Measurements from ENCODE around the gene MS4A4A. TPM values are rescaled to one million over a fixed set of nuclear protein-coding genes. Genes with fewer than 3 reads are reported as not detected.

The MS4A4A gene
- total and polyA plus RNA-seq, 2 donors (not counting 1 experiment from before 2014, with no cell fraction given), result 0.72 to 0.99 TPM

DNA sequence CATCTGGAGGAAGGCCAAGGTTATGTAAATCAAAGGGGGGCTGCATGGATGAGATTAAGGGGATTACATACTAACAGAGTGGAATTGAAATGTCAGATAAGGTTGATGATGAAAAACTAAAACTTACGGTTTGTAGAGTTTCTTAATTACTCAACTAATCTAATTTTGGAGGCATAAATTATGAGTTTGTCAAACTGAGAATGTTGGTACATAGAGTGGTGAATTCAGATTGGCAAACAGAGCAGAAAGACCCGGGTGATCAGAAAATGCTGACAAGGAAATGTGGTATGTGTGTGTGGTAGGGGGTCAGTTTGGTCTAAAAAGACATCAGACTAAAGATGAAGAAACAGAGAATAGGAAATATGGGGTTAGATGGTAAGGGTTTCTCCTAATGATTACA is 57.6 kb downstream of the MS4A4A start:
- no peaks in the 10 kb centered on the region for H3K9me3 ChIP-seq (ENCODE audit: control extremely low read depth in 1 of 3, control insufficient read depth in 2 of 3, insufficient read depth in 1 of 3, low read length in 2 of 3)
- POLR2A ChIA-PET, result no interaction called here
- H3K36me3 ChIP-seq (replicated peaks in 1 of 2; ENCODE audit: control extremely low read depth in 1 of 2, control insufficient read depth in 1 of 2, extremely low read depth in 1 of 2, insufficient read depth in 2 of 2, low read length in 1 of 2), result no peaks in the 10 kb centered on the region
- H3K4me1 ChIP-seq (ENCODE audit: control insufficient read depth in 2 of 2, insufficient read depth in 2 of 2, low read length in 2 of 2), result peaks cover 9 to 12% of the 10 kb centered on the region in 2 donors
- 80% methylated on average over 1 of the region's 2 CpGs for WGBS (ENCODE audit: insufficient coverage)
- H3K27me3 Mint-ChIP-seq, result no peaks in the 10 kb centered on the region
- H3K4me3 Mint-ChIP-seq, result no peak overlapping the region
- no peak overlapping the region for H2AFZ ChIP-seq (ENCODE audit: insufficient read depth, low read depth, low read length, poor library complexity, severe bottlenecking)
- no peak overlapping the region for H3K9ac ChIP-seq (ENCODE audit: low read length)
- H3K4me1 Mint-ChIP-seq, result peaks cover 13% of the 10 kb centered on the region
- H3K27ac Mint-ChIP-seq, result no peak overlapping the region
- no peaks in the 10 kb centered on the region for H3K9me3 Mint-ChIP-seq (ENCODE audit: insufficient read depth)
- no peak overlapping the region for H3K4me2 ChIP-seq (replicated peaks; ENCODE audit: low read depth, low read length, poor library complexity, severe bottlenecking)
- no peaks in the 10 kb centered on the region for H3K79me2 ChIP-seq (ENCODE audit: control insufficient read depth, insufficient read depth, low read length)
- intact Hi-C loops (cut with micrococcal nuclease), result no loop called here
- no peak overlapping the region for H3K4me3 ChIP-seq (ENCODE audit: control extremely low read depth in 1 of 5, extremely low read depth in 1 of 5, insufficient read depth in 1 of 5, low read depth in 2 of 5, low read length in 4 of 5)
- CTCF ChIA-PET, result interaction anchor here (0.6 to 1.2 kb wide), 2 partner anchors 9 to 297 kb away, joined by 3 read pairs; no protein-coding TSS in a partner anchor
- no peak overlapping the region for H3K27ac ChIP-seq (ENCODE audit: low read length in 2 of 2)
- TF ChIP-seq, protein P1, sequence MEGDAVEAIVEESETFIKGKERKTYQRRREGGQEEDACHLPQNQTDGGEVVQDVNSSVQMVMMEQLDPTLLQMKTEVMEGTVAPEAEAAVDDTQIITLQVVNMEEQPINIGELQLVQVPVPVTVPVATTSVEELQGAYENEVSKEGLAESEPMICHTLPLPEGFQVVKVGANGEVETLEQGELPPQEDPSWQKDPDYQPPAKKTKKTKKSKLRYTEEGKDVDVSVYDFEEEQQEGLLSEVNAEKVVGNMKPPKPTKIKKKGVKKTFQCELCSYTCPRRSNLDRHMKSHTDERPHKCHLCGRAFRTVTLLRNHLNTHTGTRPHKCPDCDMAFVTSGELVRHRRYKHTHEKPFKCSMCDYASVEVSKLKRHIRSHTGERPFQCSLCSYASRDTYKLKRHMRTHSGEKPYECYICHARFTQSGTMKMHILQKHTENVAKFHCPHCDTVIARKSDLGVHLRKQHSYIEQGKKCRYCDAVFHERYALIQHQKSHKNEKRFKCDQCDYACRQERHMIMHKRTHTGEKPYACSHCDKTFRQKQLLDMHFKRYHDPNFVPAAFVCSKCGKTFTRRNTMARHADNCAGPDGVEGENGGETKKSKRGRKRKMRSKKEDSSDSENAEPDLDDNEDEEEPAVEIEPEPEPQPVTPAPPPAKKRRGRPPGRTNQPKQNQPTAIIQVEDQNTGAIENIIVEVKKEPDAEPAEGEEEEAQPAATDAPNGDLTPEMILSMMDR (IDR thresholded peaks at IDR 0.05), result no peak
- TF ChIP-seq EZH2 (IDR thresholded peaks at IDR 0.05; ENCODE audit: borderline replicate concordance, insufficient read depth, low read depth, low read length, poor library complexity, severe bottlenecking), result no peak
- DNase-seq (no peak), ATAC-seq (ENCODE audit: low read depth) (no peak)
- H3K27me3 ChIP-seq (replicated peaks in 1 of 4; ENCODE audit: control extremely low read depth in 1 of 4, control insufficient read depth in 3 of 4, insufficient read depth in 4 of 4, low read length in 3 of 4), result no peaks in the 10 kb centered on the region
- no peaks in the 10 kb centered on the region for H4K20me1 ChIP-seq (ENCODE audit: control insufficient read depth, insufficient read depth, low read length, poor library complexity, severe bottlenecking)

- H3K27ac Mint-ChIP-seq, result no peak overlapping the region
- ATAC-seq (ENCODE audit: low read depth) (no peak), DNase-seq (no peak)
- Histone ChIP-seq H3K27ac (ENCODE audit: low read length in 2 of 2) (no peak overlapping the region), H3K4me1 (ENCODE audit: control insufficient read depth in 2 of 2, insufficient read depth in 2 of 2, low read length in 2 of 2) (peaks cover 9 to 12% of the 10 kb centered on the region in 2 donors), H3K36me3 (replicated peaks in 1 of 2; ENCODE audit: control extremely low read depth in 1 of 2, control insufficient read depth in 1 of 2, extremely low read depth in 1 of 2, insufficient read depth in 2 of 2, low read length in 1 of 2) (no peaks in the 10 kb centered on the region), H3K4me3 (ENCODE audit: control extremely low read depth in 1 of 5, extremely low read depth in 1 of 5, insufficient read depth in 1 of 5, low read depth in 2 of 5, low read length in 4 of 5) (no peak overlapping the region), H3K4me2 (replicated peaks; ENCODE audit: low read depth, low read length, poor library complexity, severe bottlenecking) (no peak overlapping the region), H4K20me1 (ENCODE audit: control insufficient read depth, insufficient read depth, low read length, poor library complexity, severe bottlenecking) (no peaks in the 10 kb centered on the region), H2AFZ (ENCODE audit: insufficient read depth, low read depth, low read length, poor library complexity, severe bottlenecking) (no peak overlapping the region), H3K9me3 (ENCODE audit: control extremely low read depth in 1 of 3, control insufficient read depth in 2 of 3, insufficient read depth in 1 of 3, low read length in 2 of 3) (no peaks in the 10 kb centered on the region), H3K9ac (ENCODE audit: low read length) (no peak overlapping the region), H3K79me2 (ENCODE audit: control insufficient read depth, insufficient read depth, low read length) (no peaks in the 10 kb centered on the region), H3K27me3 (replicated peaks in 1 of 4; ENCODE audit: control extremely low read depth in 1 of 4, control insufficient read depth in 3 of 4, insufficient read depth in 4 of 4, low read length in 3 of 4) (no peaks in the 10 kb centered on the region)
- no peaks in the 10 kb centered on the region for H3K9me3 Mint-ChIP-seq (ENCODE audit: insufficient read depth)
- no CpG with 5 or more reads among the region's 3 CpGs for WGBS (ENCODE audit: insufficient coverage)
- no peak overlapping the region for H3K4me3 Mint-ChIP-seq
- POLR2A ChIA-PET, result no interaction called here
- CTCF ChIA-PET, result interaction anchor here (1.2 to 2.1 kb wide), 3 partner anchors 9 to 295 kb away, joined by 3 to 7 read pairs (median 3); no protein-coding TSS in a partner anchor
- peaks cover 11% of the 10 kb centered on the region for H3K4me1 Mint-ChIP-seq
- no peaks in the 10 kb centered on the region for H3K27me3 Mint-ChIP-seq
- intact Hi-C loops (cut with micrococcal nuclease), result no loop called here
- TF ChIP-seq EZH2 (IDR thresholded peaks at IDR 0.05; ENCODE audit: borderline replicate concordance, insufficient read depth, low read depth, low read length, poor library complexity, severe bottlenecking), result no peak
- TF ChIP-seq, protein P1 (IDR thresholded peaks at IDR 0.05), result no peak
Measured at GRCh38 chr11:60339356-60339755, 58.9 kb downstream of the MS4A4A start.
